ENCODE measurements around the gene SNRNP25.

GRCh38 chr16:56231-56927 is 2.8 kb downstream of the SNRNP25 start:
- TF ChIP-seq FOXP2 (optimal IDR thresholded peaks at IDR 0.05; ENCODE audit: control extremely low read depth, extremely low read length, insufficient read depth) (no peak), POLR2AphosphoS5 (IDR thresholded peaks at IDR 0.05; ENCODE audit: borderline replicate concordance, low read depth, low read length) (no peak)

Measured in SK-N-MC (cell line).